Endothelial cell of umbilical vein (primary cell): Measurements from ENCODE around the gene ZNF311. TPM values are rescaled to one million over a fixed set of nuclear protein-coding genes. Genes with fewer than 3 reads are reported as not detected.
A peak's percentile ranks its signal among the peaks of the same experiment; 100 is the strongest.

Experiments used
- BruUV-seq: library from RNA; stranded (reverse); fragments of 400-500 nt; replicated peaks from 2 replicates; lab custom pipeline; 2021; lab: Mats Ljungman, UMichigan
- CTCF ChIA-PET: fragments of 300-600, 350-600 bp; sonication (Branson Sonifier 250); formaldehyde crosslinking; loops from one replicate; lab custom pipeline; 2021; ENCODE audit warnings: antibody characterized with exemption, inconsistent platforms; lab: Charles Lee
- POLR2A ChIA-PET: fragments of 300-600, 350-600 bp; sonication (Branson Sonifier 250); formaldehyde crosslinking; loops from one replicate; lab custom pipeline; 2021; ENCODE audit warnings: antibody characterized with exemption, inconsistent platforms; lab: Charles Lee
- DNase-seq: peaks from one replicate; pipeline ENCODE4 v3.0.0-alpha.2; 2011; ENCODE audit warnings: low read depth, low spot score
- FAIRE-seq: peaks from 2 replicates; lab custom pipeline; 2011; peaks lifted over from hg19 to GRCh38; lab: Jason Lieb, UNC
- H2AFZ ChIP-seq: 2 replicates; pipeline ENCODE4 v1.6.0; 2012; ENCODE audit warnings: low read depth, low read length, control low read depth, inconsistent platforms
- H3K27ac ChIP-seq: 2 replicates; pipeline ENCODE4 v1.5.1; 2011; ENCODE audit warnings: low read depth, mild to moderate bottlenecking, control low read depth, low read length, moderate library complexity; ENCODE audit not compliant: insufficient read depth
- H3K27me3 ChIP-seq, 2 experiments: 2 replicates each; pipeline versions ENCODE4 v1.6.0 to v1.6.1; 2011; ENCODE audit warnings: low read length in 2 of 2, mixed read lengths in 1 of 2; ENCODE audit not compliant: control insufficient read depth in 2 of 2, insufficient read depth in 2 of 2
- H3K36me3 ChIP-seq, 2 experiments: 2 replicates in 1 of 2; 3 replicates in 1 of 2; pipeline ENCODE4 v1.5.1; 2011; ENCODE audit warnings: low read length in 2 of 2, mild to moderate bottlenecking in 1 of 2, moderate library complexity in 1 of 2; ENCODE audit not compliant: control insufficient read depth in 2 of 2, insufficient read depth in 2 of 2; ENCODE audit errors: extremely low read depth in 1 of 2
- H3K4me1 ChIP-seq: 3 replicates; pipeline ENCODE4 v1.5.1; 2011; ENCODE audit warnings: mild to moderate bottlenecking, low read length; ENCODE audit not compliant: control insufficient read depth, insufficient read depth; ENCODE audit errors: extremely low read depth
- H3K4me2 ChIP-seq: 2 replicates; pipeline ENCODE4 v1.6.1; 2011; ENCODE audit warnings: low read length, control low read depth, mixed read lengths; ENCODE audit not compliant: insufficient read depth
- H3K4me3 ChIP-seq, 3 experiments: fragments of 200-600 bp in 1 of 3; sonication (generic), shearing (Covaris generic) in 1 of 3; replicated peaks in 1 of 3; 2 replicates each; pipeline ENCODE4 v1.5.1; 2011 to 2016; ENCODE audit warnings: control low read depth in 3 of 3, low read length in 3 of 3, mild to moderate bottlenecking in 2 of 3, inconsistent platforms in 1 of 3, low read depth in 1 of 3, moderate library complexity in 1 of 3; ENCODE audit not compliant: insufficient read depth in 1 of 3
- H3K79me2 ChIP-seq: 2 replicates; pipeline ENCODE4 v1.6.0; 2012; ENCODE audit warnings: low read length, inconsistent platforms; ENCODE audit not compliant: control insufficient read depth, insufficient read depth
- H3K9ac ChIP-seq: replicated peaks from 2 replicates; pipeline ENCODE3; 2011; ENCODE audit warnings: low read length, control low read depth; ENCODE audit not compliant: insufficient read depth; ENCODE audit errors: extremely low read depth
- H3K9me1 ChIP-seq: replicated peaks from 3 replicates; pipeline ENCODE4 v1.6.0; 2011; ENCODE audit warnings: mild to moderate bottlenecking, low read length; ENCODE audit not compliant: control insufficient read depth, insufficient read depth; ENCODE audit errors: extremely low read depth
- H3K9me3 ChIP-seq: replicated peaks from 2 replicates; pipeline ENCODE4 v1.5.1; 2012; ENCODE audit warnings: low read length, inconsistent platforms; ENCODE audit not compliant: control insufficient read depth, insufficient read depth
- H4K20me1 ChIP-seq: replicated peaks from 2 replicates; pipeline ENCODE3; 2011; ENCODE audit warnings: mild to moderate bottlenecking, low read length; ENCODE audit not compliant: control insufficient read depth, insufficient read depth; ENCODE audit errors: extremely low read depth
- CTCF ChIP-seq, 2 donors: IDR thresholded peaks; 1 replicate in 1 of 2; 2 replicates in 1 of 2; pipeline ENCODE4 v1.5.1; 2011; ENCODE audit warnings: low read length in 2 of 2, mild to moderate bottlenecking in 2 of 2, moderate library complexity in 2 of 2, control low read depth in 1 of 2, inconsistent platforms in 1 of 2, low read depth in 1 of 2; ENCODE audit not compliant: insufficient read depth in 1 of 2; ENCODE audit errors: extremely low read depth in 1 of 2
- EZH2 ChIP-seq: IDR thresholded peaks from 2 replicates; pipeline ENCODE4 v1.6.1; 2012; ENCODE audit warnings: borderline replicate concordance, low read depth, mild to moderate bottlenecking, moderate library complexity, low read length, inconsistent platforms; ENCODE audit not compliant: severe bottlenecking
- FOS ChIP-seq: IDR thresholded peaks from 2 replicates; pipeline ENCODE4 v1.6.1; 2011; ENCODE audit warnings: mild to moderate bottlenecking, low read length, moderate library complexity, borderline replicate concordance; ENCODE audit not compliant: insufficient read depth
- GATA2 ChIP-seq: IDR thresholded peaks from 2 replicates; pipeline ENCODE4 v1.7.0; 2011; ENCODE audit warnings: low read depth, mild to moderate bottlenecking, moderate library complexity, mixed read lengths, low read length; ENCODE audit not compliant: insufficient read length, insufficient read depth
- JUN ChIP-seq: IDR thresholded peaks from 2 replicates; pipeline ENCODE4 v1.6.1; 2011; ENCODE audit warnings: borderline replicate concordance, low read depth; ENCODE audit not compliant: insufficient read length, insufficient read depth
- MAX ChIP-seq: IDR thresholded peaks from 2 replicates; pipeline ENCODE4 v1.6.1; 2011; ENCODE audit not compliant: insufficient read depth, insufficient read length
- MYC ChIP-seq: IDR thresholded peaks from one replicate; pipeline ENCODE4 v1.6.1; 2011; ENCODE audit warnings: mild to moderate bottlenecking, low read depth, low read length
- POLR2A ChIP-seq: IDR thresholded peaks from 2 replicates; pipeline ENCODE4 v1.6.1; 2012; ENCODE audit warnings: low read depth, mild to moderate bottlenecking, control low read depth, low read length
- POLR2AphosphoS5 ChIP-seq: IDR thresholded peaks from 2 replicates; pipeline ENCODE4 v1.6.1; 2012; ENCODE audit warnings: low read depth, mild to moderate bottlenecking, control low read depth, low read length, moderate library complexity; ENCODE audit not compliant: insufficient read depth
- dilution Hi-C: fragments of 300-500 bp; cut with MboI; formaldehyde crosslinking; loops from one replicate; pipeline ENCODE4 v1.15.0; 2019; ENCODE audit warnings: low sequenced_read_pairs; ENCODE audit not compliant: extremely low pct_ligation_motif_present
- intact Hi-C: fragments of 100-400 bp; cut with micrococcal nuclease; formaldehyde crosslinking; loops from one replicate; pipeline ENCODE4 v1.10.0; 2022
- polyA plus RNA-seq, 4 experiments: library from polyadenylated mRNA; depleted of rRNA in 3 of 4; stranded (reverse) in 3 of 4; unstranded in 1 of 4; fragments of >200 nt; gene quantifications; 2 replicates each; pipeline versions ENCODE4 v1.2.1 to v1.2.3, GENCODE V29; 2011 to 2012; ENCODE audit warnings: missing spikeins in 1 of 4
- total RNA-seq: library from RNA; stranded (reverse); gene quantifications from 2 replicates; pipeline ENCODE4 v1.2.3, GENCODE V29; 2021

Gene ZNF311
- total and polyA plus RNA-seq, 2 donors (not counting 3 experiments of a cell fraction or from before 2014, with no cell fraction given), result 0.26 to 0.35 TPM

- intact Hi-C loops, result loop anchor here (1.0 to 10.0 kb wide), 4 partner anchors 147 to 1511 kb away; partner anchors contain the start of gene ZNF184
- DNase-seq (peak; percentile 98), FAIRE-seq (peak; percentile 95)
- H3K36me3 ChIP-seq, result no peaks in the 10 kb centered on the region
- dilution Hi-C loops, result no loop called here
- BruUV-seq, result TSS peak; percentile 28
- peak overlapping the region; percentile 74 for H3K4me2 ChIP-seq
- peak overlapping the region; percentile 37 for H3K27ac ChIP-seq
- TF ChIP-seq POLR2AphosphoS5 (peak; percentile 72), CTCF (IDR thresholded peaks at IDR 0.05; ENCODE audit: extremely low read depth in 1 of 2, insufficient read depth in 1 of 2, low read depth in 1 of 2, low read length in 2 of 2) (no peak), JUN (no peak), FOS (no peak), MAX (no peak), EZH2 (no peak), POLR2A (peak; percentile 69), GATA2 (no peak), MYC (peak; percentile 50)
- POLR2A ChIA-PET, result interaction anchor here (0.7 to 1.0 kb wide), 4 partner anchors 37 to 340 kb away, joined by 3 to 11 read pairs (median 4); partner anchors contain the start of gene TRIM27
- H3K9ac ChIP-seq, result peak overlapping the region; percentile 45
- peak overlapping the region; percentile 28 to 63 (median 35) for H3K4me3 ChIP-seq
- H3K9me1 ChIP-seq, result no peaks in the 10 kb centered on the region
- H3K9me3 ChIP-seq, result no peaks in the 10 kb centered on the region
- H3K79me2 ChIP-seq, result no peaks in the 10 kb centered on the region
- CTCF ChIA-PET, result interaction anchor here (0.8 to 7.1 kb wide), 6 partner anchors 14 to 302 kb away, joined by 3 to 56 read pairs (median 6); no protein-coding TSS in a partner anchor
- no peaks in the 10 kb centered on the region for H4K20me1 ChIP-seq
- H3K27me3 ChIP-seq, result no peaks in the 10 kb centered on the region
- peaks cover 8% of the 10 kb centered on the region for H3K4me1 ChIP-seq
- H2AFZ ChIP-seq, result peak overlapping the region; percentile 61
Measured at GRCh38 chr6:28985462-28986164, 19.5 kb downstream of the ZNF311 start.
